Smooth muscle cell (in vitro differentiated cells): ENCODE data around the gene GTF2F2. TPM values are rescaled to one million over a fixed set of nuclear protein-coding genes. Genes with fewer than 3 reads are reported as not detected.

Experiments used
- DNase-seq: peaks from one replicate; lab custom pipeline; 2025; ENCODE audit not compliant: unreplicated experiment; lab: John Stamatoyannopoulos, UW
- H2AFZ ChIP-seq: fragments of 200-600 bp; sonication (generic); 2 replicates; pipeline ENCODE4 v1.6.0; 2016; ENCODE audit warnings: antibody characterized with exemption, low read depth, mild to moderate bottlenecking
- H3F3A ChIP-seq: fragments of 200-600 bp; sonication (generic); 2 replicates; pipeline ENCODE4 v1.6.0; 2017; ENCODE audit warnings: antibody characterized with exemption, low read depth
- H3K27ac ChIP-seq: fragments of 200-600 bp; sonication (generic); 2 replicates; pipeline ENCODE4 v1.5.1; 2016; ENCODE audit warnings: low read depth, mild to moderate bottlenecking
- H3K27me3 ChIP-seq: fragments of 200-600 bp; sonication (generic); 2 replicates; pipeline ENCODE4 v1.6.1; 2016; ENCODE audit warnings: low read depth, mild to moderate bottlenecking
- H3K36me3 ChIP-seq: fragments of 200-600 bp; sonication (generic); 2 replicates; pipeline ENCODE4 v1.5.1; 2016; ENCODE audit warnings: low read depth
- H3K4me1 ChIP-seq: fragments of 200-600 bp; sonication (generic); 2 replicates; pipeline ENCODE4 v1.5.1; 2016; ENCODE audit warnings: low read depth
- H3K4me2 ChIP-seq: fragments of 200-600 bp; sonication (generic); 2 replicates; pipeline ENCODE4 v1.6.0; 2016; ENCODE audit warnings: mild to moderate bottlenecking
- H3K4me3 ChIP-seq: fragments of 200-600 bp; sonication (generic); 2 replicates; pipeline ENCODE4 v1.5.1; 2016; ENCODE audit warnings: mild to moderate bottlenecking
- H3K79me2 ChIP-seq: fragments of 200-600 bp; sonication (generic); 2 replicates; pipeline ENCODE4 v1.6.0; 2016; ENCODE audit warnings: low read depth, mild to moderate bottlenecking
- H3K9ac ChIP-seq: fragments of 200-600 bp; sonication (generic); 2 replicates; pipeline ENCODE4 v1.6.0; 2016; ENCODE audit warnings: low read depth
- H3K9me3 ChIP-seq: fragments of 200-600 bp; sonication (generic); replicated peaks from 2 replicates; pipeline ENCODE4 v1.5.1; 2016; ENCODE audit warnings: low read depth
- H4K20me1 ChIP-seq: fragments of 200-600 bp; sonication (generic); 2 replicates; pipeline ENCODE4 v1.6.0; 2016; ENCODE audit warnings: low read depth
- WGBS: methylation state at CpG from one replicate; pipeline ENCODE4 v1.1.7; 2016; ENCODE audit warnings: low lambda C conversion rate; 5-methylcytosine and 5-hydroxymethylcytosine counted together
- polyA plus RNA-seq: library from polyadenylated mRNA; unstranded; fragments of >200 nt; fragmentation: Nextera tagmentation; extraction: Ambion mirVana; gene quantifications from 2 replicates; pipeline ENCODE4 v1.2.1, GENCODE V29; 2016
- total RNA-seq: library from RNA; depleted of rRNA; stranded (reverse); fragments of >200 nt; gene quantifications from 2 replicates; pipeline ENCODE4 v1.2.3, GENCODE V29; 2014
- TF ChIP-seq, protein P1 (sequence below): fragments of 200-600 bp; sonication (generic); IDR thresholded peaks from 2 replicates; pipeline ENCODE4 v1.5.1; 2017; ENCODE audit warnings: borderline replicate concordance, mild to moderate bottlenecking, antibody characterized with exemption; ENCODE audit not compliant: insufficient read depth, poor library complexity, severe bottlenecking

Gene GTF2F2
- total and polyA plus RNA-seq, 2 experiments from 2014 or later: 11.2 to 28.1 TPM

DNA sequence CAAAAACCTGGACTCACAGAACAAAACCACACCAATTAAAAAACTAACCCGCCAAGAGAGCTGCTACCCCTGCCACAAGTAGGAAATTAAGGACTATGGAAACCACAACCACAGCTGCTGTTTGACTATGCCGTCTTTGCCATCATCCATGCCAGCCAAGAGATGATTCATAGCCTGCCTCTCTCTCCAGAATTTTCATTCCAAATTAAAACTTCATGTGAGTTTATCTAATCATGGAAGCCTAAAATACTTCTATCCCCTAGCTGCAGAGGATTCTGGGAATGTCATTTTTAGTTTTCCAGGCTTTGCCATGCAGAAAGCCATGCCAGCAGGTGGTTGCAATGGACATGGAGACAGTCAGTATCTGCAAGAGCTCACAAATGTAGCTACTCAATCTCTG is 27.6 kb upstream of the GTF2F2 start:
- H3K4me2 ChIP-seq: no peak overlapping the region
- H4K20me1 ChIP-seq: no peaks in the 10 kb centered on the region
- H3K27ac ChIP-seq: no peak overlapping the region
- H3F3A ChIP-seq: no peaks in the 10 kb centered on the region
- no peak overlapping the region for H3K4me3 ChIP-seq
- H3K79me2 ChIP-seq: no peaks in the 10 kb centered on the region
- WGBS: 61% methylated on average over 2 of the region's 2 CpGs
- H3K9me3 ChIP-seq: no peaks in the 10 kb centered on the region
- DNase-seq: no peak
- no peaks in the 10 kb centered on the region for H3K27me3 ChIP-seq
- H3K36me3 ChIP-seq: no peaks in the 10 kb centered on the region
- H3K9ac ChIP-seq: no peak overlapping the region
- TF ChIP-seq, protein P1, sequence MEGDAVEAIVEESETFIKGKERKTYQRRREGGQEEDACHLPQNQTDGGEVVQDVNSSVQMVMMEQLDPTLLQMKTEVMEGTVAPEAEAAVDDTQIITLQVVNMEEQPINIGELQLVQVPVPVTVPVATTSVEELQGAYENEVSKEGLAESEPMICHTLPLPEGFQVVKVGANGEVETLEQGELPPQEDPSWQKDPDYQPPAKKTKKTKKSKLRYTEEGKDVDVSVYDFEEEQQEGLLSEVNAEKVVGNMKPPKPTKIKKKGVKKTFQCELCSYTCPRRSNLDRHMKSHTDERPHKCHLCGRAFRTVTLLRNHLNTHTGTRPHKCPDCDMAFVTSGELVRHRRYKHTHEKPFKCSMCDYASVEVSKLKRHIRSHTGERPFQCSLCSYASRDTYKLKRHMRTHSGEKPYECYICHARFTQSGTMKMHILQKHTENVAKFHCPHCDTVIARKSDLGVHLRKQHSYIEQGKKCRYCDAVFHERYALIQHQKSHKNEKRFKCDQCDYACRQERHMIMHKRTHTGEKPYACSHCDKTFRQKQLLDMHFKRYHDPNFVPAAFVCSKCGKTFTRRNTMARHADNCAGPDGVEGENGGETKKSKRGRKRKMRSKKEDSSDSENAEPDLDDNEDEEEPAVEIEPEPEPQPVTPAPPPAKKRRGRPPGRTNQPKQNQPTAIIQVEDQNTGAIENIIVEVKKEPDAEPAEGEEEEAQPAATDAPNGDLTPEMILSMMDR: no peak
- H2AFZ ChIP-seq: no peak overlapping the region
- H3K4me1 ChIP-seq: no peaks in the 10 kb centered on the region

DNA sequence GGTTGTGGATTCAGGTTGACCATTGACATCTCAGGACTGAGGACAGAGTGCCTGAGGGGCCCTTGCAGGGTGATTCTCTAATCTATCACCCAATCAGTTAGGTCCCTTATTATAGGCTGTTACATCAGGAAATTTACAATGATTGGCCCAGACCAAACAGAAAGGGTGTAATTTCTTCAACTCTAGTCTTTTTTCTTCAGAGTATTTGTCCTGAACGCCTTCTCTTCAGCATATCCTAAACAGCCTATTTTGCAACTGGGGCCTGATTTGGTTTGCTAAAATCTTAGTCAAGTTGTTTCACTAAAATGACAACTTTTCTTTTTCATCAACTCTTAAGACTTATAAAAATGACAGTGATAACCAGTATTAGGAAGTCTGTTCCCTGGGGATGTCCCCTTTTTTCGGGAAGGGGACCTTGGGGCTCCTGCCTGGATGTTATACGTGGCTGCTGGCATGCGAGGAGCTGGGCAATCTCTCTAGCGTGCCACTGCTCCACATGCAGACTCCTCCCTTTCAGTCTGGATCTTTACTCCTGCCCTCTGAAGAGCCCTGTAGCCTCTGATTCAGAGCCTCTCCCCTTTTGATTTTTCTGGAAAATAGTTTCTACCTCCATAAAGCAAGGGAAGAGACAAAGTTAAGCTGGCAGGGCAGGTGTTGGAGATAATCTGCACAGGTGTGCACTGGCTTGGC is 19.6 kb upstream of the GTF2F2 start:
- Histone ChIP-seq H3K27ac (no peak overlapping the region), H3K9me3 (no peaks in the 10 kb centered on the region), H3K9ac (no peak overlapping the region), H2AFZ (no peak overlapping the region), H3K79me2 (no peaks in the 10 kb centered on the region), H3K4me1 (peaks cover 19% of the 10 kb centered on the region), H4K20me1 (no peaks in the 10 kb centered on the region), H3K4me3 (no peak overlapping the region), H3K4me2 (no peak overlapping the region), H3K36me3 (no peaks in the 10 kb centered on the region), H3K27me3 (no peaks in the 10 kb centered on the region), H3F3A (no peaks in the 10 kb centered on the region)
- DNase-seq: no peak
- TF ChIP-seq, protein P1: no peak
- WGBS: 84% methylated on average over 5 of the region's 5 CpGs

DNA sequence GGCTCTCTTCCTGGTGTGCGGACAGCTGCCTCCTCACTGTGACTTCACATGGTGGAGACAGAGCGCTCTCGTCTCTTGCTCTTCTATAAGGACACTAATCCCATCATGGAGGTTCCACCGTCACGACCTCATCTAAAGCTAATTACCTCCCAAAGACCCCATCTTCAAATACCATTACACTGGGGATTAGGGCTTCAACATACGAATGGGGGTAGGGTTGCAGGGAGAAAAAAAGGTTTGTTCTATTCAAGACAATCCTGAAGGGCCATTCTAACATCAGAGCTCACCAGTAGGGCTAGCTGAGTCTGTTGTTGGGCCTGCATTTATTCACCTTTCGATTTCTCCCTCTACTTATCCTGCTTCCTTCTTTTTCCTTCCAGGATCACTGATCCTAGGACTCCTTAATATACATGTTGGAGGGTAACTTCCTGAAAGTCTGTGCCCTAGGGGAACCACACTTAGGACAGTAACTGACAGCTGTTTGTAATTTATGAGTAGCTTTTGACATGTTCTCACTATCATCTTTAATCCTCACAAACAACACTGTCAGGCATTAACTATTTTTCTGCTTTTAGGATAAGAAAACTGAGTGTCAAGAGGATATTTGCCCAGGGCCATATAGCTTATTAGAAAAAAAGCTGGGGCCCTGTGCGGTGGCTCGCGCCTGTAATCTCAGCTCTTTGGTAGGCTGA is 18.8 kb upstream of the GTF2F2 start:
- Histone ChIP-seq H3K27ac (no peak overlapping the region), H3K4me1 (peaks cover 19% of the 10 kb centered on the region), H3K27me3 (no peaks in the 10 kb centered on the region), H3F3A (no peaks in the 10 kb centered on the region), H3K36me3 (no peaks in the 10 kb centered on the region), H3K79me2 (no peaks in the 10 kb centered on the region), H3K9me3 (no peaks in the 10 kb centered on the region), H3K9ac (no peak overlapping the region), H3K4me2 (no peak overlapping the region), H2AFZ (no peak overlapping the region), H4K20me1 (no peaks in the 10 kb centered on the region), H3K4me3 (no peak overlapping the region)
- DNase-seq: no peak
- 81% methylated on average over 10 of the region's 10 CpGs for WGBS
- TF ChIP-seq, protein P1: no peak
